B cell (primary cell): ENCODE measurements around the gene TMEM87A. TPM values are rescaled to one million over a fixed set of nuclear protein-coding genes. Genes with fewer than 3 reads are reported as not detected.

Experiments
- ATAC-seq: fragments of 200-7000 bp; cut with Tn5 transposase; one replicate; pipeline ENCODE4 v1.10.0; 2021; ENCODE audit warnings: low read depth, mild to moderate bottlenecking, moderate number of reproducible peaks, moderate library complexity
- CTCF ChIA-PET: fragments of 350-600 bp; sonication (Branson Sonifier 250); formaldehyde crosslinking; loops from one replicate; lab custom pipeline; 2021; ENCODE audit warnings: antibody characterized with exemption, inconsistent platforms; lab: Charles Lee
- POLR2A ChIA-PET: fragments of 350-600 bp; sonication (Branson Sonifier 250); formaldehyde crosslinking; loops from one replicate; lab custom pipeline; 2021; ENCODE audit warnings: antibody characterized with exemption; lab: Charles Lee
- DNase-seq: peaks from one replicate; pipeline ENCODE4 v3.0.0; 2013
- H2AFZ ChIP-seq: 2 replicates; pipeline ENCODE4 v1.6.1; 2012; ENCODE audit warnings: mild to moderate bottlenecking, low read depth, low read length; ENCODE audit not compliant: insufficient read depth, poor library complexity, severe bottlenecking
- H3K27ac ChIP-seq, 2 donors: 1 replicate in 1 of 2; 2 replicates in 1 of 2; pipeline ENCODE4 v1.5.1; 2012 to 2013; ENCODE audit warnings: low read length in 2 of 2, mild to moderate bottlenecking in 2 of 2, moderate library complexity in 1 of 2
- H3K27me3 ChIP-seq, 4 experiments: fragments of 200-600 bp in 1 of 4; sonication (generic) in 1 of 4; replicated peaks in 1 of 4; 1 replicate in 2 of 4; 2 replicates in 2 of 4; pipeline versions ENCODE4 v1.6.1 to v1.7.0; 2013 to 2016; ENCODE audit warnings: low read length in 3 of 4, mild to moderate bottlenecking in 2 of 4, mixed read lengths in 1 of 4, moderate library complexity in 1 of 4; ENCODE audit not compliant: insufficient read depth in 4 of 4, control insufficient read depth in 3 of 4; ENCODE audit errors: control extremely low read depth in 1 of 4
- H3K36me3 ChIP-seq, 2 experiments: replicated peaks in 1 of 2; 1 replicate in 1 of 2; 2 replicates in 1 of 2; pipeline versions ENCODE4 v1.6.1 to v1.7.1; 2013; ENCODE audit warnings: low read length in 1 of 2; ENCODE audit not compliant: insufficient read depth in 2 of 2, control insufficient read depth in 1 of 2; ENCODE audit errors: control extremely low read depth in 1 of 2, extremely low read depth in 1 of 2
- H3K4me1 ChIP-seq, 2 donors: fragments of 200-600 bp in 1 of 2; sonication (generic) in 1 of 2; 1 replicate in 1 of 2; 2 replicates in 1 of 2; pipeline versions ENCODE4 v1.5.1 to v1.6.1; 2013 to 2017; ENCODE audit warnings: low read length in 2 of 2; ENCODE audit not compliant: control insufficient read depth in 2 of 2, insufficient read depth in 2 of 2
- H3K4me2 ChIP-seq: replicated peaks from 2 replicates; pipeline ENCODE3; 2012; ENCODE audit warnings: mild to moderate bottlenecking, low read depth, low read length; ENCODE audit not compliant: poor library complexity, severe bottlenecking
- H3K4me3 ChIP-seq, 5 experiments: fragments of 200-600 bp in 1 of 5; sonication (generic) in 1 of 5; 1 replicate in 3 of 5; 2 replicates in 2 of 5; pipeline versions ENCODE4 v1.5.1 to v1.7.0; 2011 to 2016; ENCODE audit warnings: low read length in 4 of 5, mild to moderate bottlenecking in 4 of 5, low read depth in 2 of 5, control low read depth in 1 of 5, moderate library complexity in 1 of 5; ENCODE audit not compliant: insufficient read depth in 1 of 5; ENCODE audit errors: control extremely low read depth in 1 of 5, extremely low read depth in 1 of 5
- H3K79me2 ChIP-seq: fragments of 200-600 bp; sonication (generic); one replicate; pipeline ENCODE4 v1.6.0; 2016; ENCODE audit warnings: low read length; ENCODE audit not compliant: control insufficient read depth, insufficient read depth
- H3K9ac ChIP-seq: fragments of 200-600 bp; sonication (generic); 2 replicates; pipeline ENCODE4 v1.6.1; 2017; ENCODE audit warnings: mild to moderate bottlenecking, low read length, moderate library complexity
- H3K9me3 ChIP-seq, 3 donors: one replicate each; pipeline versions ENCODE4 v1.6.1 to v1.7.1; 2013; ENCODE audit warnings: low read length in 2 of 3; ENCODE audit not compliant: control insufficient read depth in 2 of 3, insufficient read depth in 1 of 3; ENCODE audit errors: control extremely low read depth in 1 of 3
- H4K20me1 ChIP-seq: 2 replicates; pipeline ENCODE4 v1.6.0; 2012; ENCODE audit warnings: mild to moderate bottlenecking, low read length; ENCODE audit not compliant: insufficient read depth, control insufficient read depth, poor library complexity, severe bottlenecking
- H3K27ac Mint-ChIP-seq: one replicate; pipeline ENCODE4 v1.8.0; 2021; ENCODE audit warnings: mixed read lengths
- H3K27me3 Mint-ChIP-seq: one replicate; pipeline ENCODE4 v1.8.0; 2021; ENCODE audit warnings: mixed read lengths
- H3K4me1 Mint-ChIP-seq: one replicate; pipeline ENCODE4 v1.8.0; 2021; ENCODE audit warnings: mixed read lengths
- H3K4me3 Mint-ChIP-seq: one replicate; pipeline ENCODE4 v1.8.0; 2021; ENCODE audit warnings: mixed read lengths
- H3K9me3 Mint-ChIP-seq: one replicate; pipeline ENCODE4 v1.8.0; 2022; ENCODE audit warnings: mixed read lengths; ENCODE audit not compliant: insufficient read depth
- EZH2 ChIP-seq: IDR thresholded peaks from 2 replicates; pipeline ENCODE4 v1.6.1; 2012; ENCODE audit warnings: borderline replicate concordance, low read depth, mild to moderate bottlenecking, moderate library complexity, low read length; ENCODE audit not compliant: insufficient read depth, poor library complexity, severe bottlenecking
- WGBS: methylation state at CpG from one replicate; pipeline ENCODE4 v1.1.5; 2013; ENCODE audit warnings: missing lambda C conversion rate; ENCODE audit not compliant: insufficient coverage; 5-methylcytosine and 5-hydroxymethylcytosine counted together
- intact Hi-C: fragments of 100-400 bp; cut with micrococcal nuclease; formaldehyde crosslinking; loops from one replicate; pipeline ENCODE4 v1.10.0; 2022
- polyA plus RNA-seq: library from polyadenylated mRNA; depleted of rRNA; stranded (reverse); fragments of >200 nt; gene quantifications from 2 replicates; pipeline ENCODE4 v1.2.3, GENCODE V29; 2012
- total RNA-seq, 2 donors: library from RNA; stranded (reverse); fragments of 120-200 nt in 1 of 2; gene quantifications; 1 replicate in 1 of 2; 2 replicates in 1 of 2; pipeline versions ENCODE4 v1.2.3 to v1.2.4, GENCODE V29; 2013 to 2022
- TF ChIP-seq, protein P1 (sequence below): fragments of 200-600 bp; IDR thresholded peaks from one replicate; pipeline ENCODE4 v1.8.0; 2022; ENCODE audit warnings: antibody characterized with exemption, mild to moderate bottlenecking

The TMEM87A gene
- total and polyA plus RNA-seq, 2 donors (not counting 1 experiment from before 2014, with no cell fraction given) = 14.5 to 61.5 TPM

DNA sequence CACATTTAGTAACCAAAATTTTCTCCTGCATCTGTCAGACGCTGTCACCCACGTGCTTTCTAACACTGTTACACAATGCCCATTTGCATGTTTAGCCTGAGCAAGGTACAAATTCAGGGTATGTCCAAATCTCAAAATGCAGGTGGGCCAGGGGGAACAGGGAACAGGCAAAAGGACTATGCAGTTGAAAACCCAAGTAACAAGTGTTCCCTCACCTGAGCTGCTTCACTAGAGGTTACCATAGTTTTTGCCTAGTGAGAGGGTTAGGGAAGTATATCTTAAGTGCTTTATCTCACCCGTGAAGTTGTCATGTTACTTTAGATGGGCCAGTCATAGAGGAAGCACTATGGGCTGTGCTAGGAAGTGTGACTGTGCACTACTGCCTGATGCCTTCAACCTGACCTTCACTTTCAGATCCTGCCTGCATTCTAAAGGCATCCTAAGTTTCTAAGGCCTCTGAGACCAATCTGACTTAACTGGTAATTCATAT is 6.0 kb upstream of the TMEM87A start:
- no peaks in the 10 kb centered on the region for H3K9me3 ChIP-seq
- peaks cover 41% of the 10 kb centered on the region for H3K79me2 ChIP-seq
- DNase-seq = no peak
- no peak overlapping the region for H3K27ac ChIP-seq
- H4K20me1 ChIP-seq = no peaks in the 10 kb centered on the region
- Mint-ChIP-seq H3K4me3 (no peak overlapping the region), H3K9me3 (no peaks in the 10 kb centered on the region), H3K4me1 (peaks cover 23% of the 10 kb centered on the region), H3K27me3 (no peaks in the 10 kb centered on the region), H3K27ac (no peak overlapping the region)
- H3K4me2 ChIP-seq = no peak overlapping the region
- no peak overlapping the region for H3K4me3 ChIP-seq
- ChIA-PET CTCF (no interaction called here), POLR2A (no interaction called here)
- no peak overlapping the region for H2AFZ ChIP-seq
- ATAC-seq = no peak
- peaks cover 18 to 19% of the 10 kb centered on the region in 2 donors for H3K4me1 ChIP-seq
- peaks cover 0 to 66% of the 10 kb centered on the region in 2 experiments for H3K36me3 ChIP-seq
- WGBS = no CpG with 5 or more reads among the region's 3 CpGs
- H3K9ac ChIP-seq = no peak overlapping the region
- H3K27me3 ChIP-seq = no peaks in the 10 kb centered on the region
- no peak for TF ChIP-seq EZH2
- TF ChIP-seq, protein P1, sequence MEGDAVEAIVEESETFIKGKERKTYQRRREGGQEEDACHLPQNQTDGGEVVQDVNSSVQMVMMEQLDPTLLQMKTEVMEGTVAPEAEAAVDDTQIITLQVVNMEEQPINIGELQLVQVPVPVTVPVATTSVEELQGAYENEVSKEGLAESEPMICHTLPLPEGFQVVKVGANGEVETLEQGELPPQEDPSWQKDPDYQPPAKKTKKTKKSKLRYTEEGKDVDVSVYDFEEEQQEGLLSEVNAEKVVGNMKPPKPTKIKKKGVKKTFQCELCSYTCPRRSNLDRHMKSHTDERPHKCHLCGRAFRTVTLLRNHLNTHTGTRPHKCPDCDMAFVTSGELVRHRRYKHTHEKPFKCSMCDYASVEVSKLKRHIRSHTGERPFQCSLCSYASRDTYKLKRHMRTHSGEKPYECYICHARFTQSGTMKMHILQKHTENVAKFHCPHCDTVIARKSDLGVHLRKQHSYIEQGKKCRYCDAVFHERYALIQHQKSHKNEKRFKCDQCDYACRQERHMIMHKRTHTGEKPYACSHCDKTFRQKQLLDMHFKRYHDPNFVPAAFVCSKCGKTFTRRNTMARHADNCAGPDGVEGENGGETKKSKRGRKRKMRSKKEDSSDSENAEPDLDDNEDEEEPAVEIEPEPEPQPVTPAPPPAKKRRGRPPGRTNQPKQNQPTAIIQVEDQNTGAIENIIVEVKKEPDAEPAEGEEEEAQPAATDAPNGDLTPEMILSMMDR = no peak
- intact Hi-C loops = loop anchor here (10.0 kb wide), 2 partner anchors 216 to 296 kb away; partner anchors contain the start of genes SNAP23, STARD9 and ZNF106

DNA sequence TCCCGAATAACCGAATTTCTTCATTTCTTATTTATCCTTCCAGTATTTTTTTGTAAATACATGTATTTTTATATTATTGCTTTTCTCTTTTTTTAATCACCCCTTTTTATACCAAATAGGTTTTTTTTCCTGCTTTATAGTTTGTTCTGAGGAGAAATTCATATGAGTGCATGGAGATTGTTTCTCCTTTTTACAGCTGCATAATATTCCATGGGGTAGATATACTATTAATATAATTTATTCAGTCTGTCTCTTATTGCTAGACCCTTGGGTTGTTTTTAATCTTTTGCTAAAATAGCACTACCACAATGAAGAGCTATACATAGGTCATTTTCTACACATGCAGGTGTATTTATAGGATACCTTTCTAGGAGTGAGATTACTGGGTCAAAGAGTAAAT is 3.5 kb upstream of the TMEM87A start:
- H3K4me3 Mint-ChIP-seq = no peak overlapping the region

More for the DNA sequence above, 3.5 kb upstream of the TMEM87A start:
- H3K27me3 ChIP-seq = no peaks in the 10 kb centered on the region
- no peak for ATAC-seq
- H3K27ac ChIP-seq = no peak overlapping the region
- peaks cover 40% of the 10 kb centered on the region for H3K4me1 Mint-ChIP-seq
- H3K36me3 ChIP-seq = peaks cover 0 to 43% of the 10 kb centered on the region in 2 experiments
- H4K20me1 ChIP-seq = no peaks in the 10 kb centered on the region
- no peaks in the 10 kb centered on the region for H3K9me3 Mint-ChIP-seq
- no peaks in the 10 kb centered on the region for H3K9me3 ChIP-seq
- no peak overlapping the region for H3K27ac Mint-ChIP-seq
- TF ChIP-seq EZH2 = no peak
- TF ChIP-seq, protein P1 = no peak
- DNase-seq = no peak
- peaks cover 26 to 28% of the 10 kb centered on the region in 2 donors for H3K4me1 ChIP-seq
- WGBS = no CpG with 5 or more reads among the region's 2 CpGs
- POLR2A ChIA-PET = no interaction called here
- H3K27me3 Mint-ChIP-seq = no peaks in the 10 kb centered on the region
- H2AFZ ChIP-seq = no peak overlapping the region
- H3K4me2 ChIP-seq = no peak overlapping the region
- CTCF ChIA-PET = interaction anchor here (0.5 kb wide), 1 partner anchor 1088 kb away, joined by 3 read pairs; no protein-coding TSS in a partner anchor
- no peak overlapping the region for H3K4me3 ChIP-seq
- H3K79me2 ChIP-seq = peaks cover 55% of the 10 kb centered on the region
- intact Hi-C loops = loop anchor here (10.0 kb wide), 2 partner anchors 218 to 298 kb away; partner anchors contain the start of genes SNAP23, STARD9 and ZNF106
- no peak overlapping the region for H3K9ac ChIP-seq
